MM.1S (cell line): ENCODE results near the gene PGLYRP1.

Experiments
- DNase-seq: peaks from one replicate; pipeline ENCODE4 v3.0.0-alpha.2; 2015
- H2AFZ ChIP-seq: fragments of 300-600 bp; sonication (generic); 2 replicates; pipeline ENCODE4 v1.6.0; 2016; ENCODE audit warnings: antibody characterized with exemption, low read length
- H3F3A ChIP-seq: fragments of 300-600 bp; sonication (generic); 2 replicates; pipeline ENCODE4 v1.6.1; 2016; ENCODE audit warnings: mild to moderate bottlenecking, antibody characterized with exemption, low read length, moderate library complexity, mixed read lengths; ENCODE audit not compliant: insufficient read depth
- H3K27ac ChIP-seq: fragments of 300-600 bp; sonication (generic); 2 replicates; pipeline ENCODE4 v1.5.1; 2016; ENCODE audit warnings: mild to moderate bottlenecking, low read length
- H3K27me3 ChIP-seq: fragments of 300-600 bp; sonication (generic); replicated peaks from 2 replicates; pipeline ENCODE4 v1.6.0; 2016; ENCODE audit warnings: low read length; ENCODE audit not compliant: insufficient read depth
- H3K36me3 ChIP-seq: fragments of 300-600 bp; sonication (generic); replicated peaks from 2 replicates; pipeline ENCODE4 v1.6.1; 2016; ENCODE audit warnings: mild to moderate bottlenecking, low read length, mixed read lengths; ENCODE audit not compliant: insufficient read depth
- H3K4me1 ChIP-seq: fragments of 300-600 bp; sonication (generic); 2 replicates; pipeline ENCODE4 v1.6.1; 2016; ENCODE audit warnings: low read length, mixed read lengths
- H3K4me2 ChIP-seq: fragments of 300-600 bp; sonication (generic); 2 replicates; pipeline ENCODE4 v1.6.0; 2016; ENCODE audit warnings: low read depth, low read length
- H3K4me3 ChIP-seq: fragments of 300-600 bp; sonication (generic); 2 replicates; pipeline ENCODE4 v1.5.1; 2016; ENCODE audit warnings: low read length, mixed read lengths
- H3K79me2 ChIP-seq: fragments of 300-600 bp; sonication (generic); 2 replicates; pipeline ENCODE4 v1.6.1; 2016; ENCODE audit warnings: mixed run types, low read length, mixed read lengths
- H3K9ac ChIP-seq: fragments of 300-600 bp; sonication (generic); 2 replicates; pipeline ENCODE4 v1.6.1; 2016; ENCODE audit warnings: low read length, mixed read lengths
- H3K9me2 ChIP-seq: fragments of 300-600 bp; sonication (generic); replicated peaks from 2 replicates; pipeline ENCODE4 v1.6.1; 2016; ENCODE audit warnings: mild to moderate bottlenecking, low read length, mixed read lengths; ENCODE audit not compliant: insufficient read depth
- H3K9me3 ChIP-seq: fragments of 300-600 bp; sonication (generic); replicated peaks from 2 replicates; pipeline ENCODE4 v1.6.1; 2016; ENCODE audit warnings: mild to moderate bottlenecking, low read length, mixed read lengths; ENCODE audit not compliant: insufficient read depth
- H4K20me1 ChIP-seq: fragments of 300-600 bp; sonication (generic); 2 replicates; pipeline ENCODE4 v1.6.1; 2016; ENCODE audit warnings: mild to moderate bottlenecking, low read length, moderate library complexity, mixed read lengths; ENCODE audit not compliant: insufficient read depth
- EZH2 ChIP-seq: fragments of 300-600 bp; sonication (generic); optimal IDR thresholded peaks from 2 replicates; pipeline ENCODE3; 2017; ENCODE audit warnings: low read depth, mild to moderate bottlenecking, antibody characterized with exemption, low read length, mixed read lengths
- EZH2phosphoT487 ChIP-seq: fragments of 300-600 bp; sonication (generic); IDR thresholded peaks from 2 replicates; pipeline ENCODE4 v1.6.1; 2018; ENCODE audit warnings: antibody characterized with exemption, low read length
- TF ChIP-seq, protein P1 (sequence below): fragments of 300-600 bp; sonication (generic); IDR thresholded peaks from 2 replicates; pipeline ENCODE4 v1.5.1; 2016; ENCODE audit warnings: antibody characterized with exemption, low read length, mixed read lengths

The PGLYRP1 gene

DNA sequence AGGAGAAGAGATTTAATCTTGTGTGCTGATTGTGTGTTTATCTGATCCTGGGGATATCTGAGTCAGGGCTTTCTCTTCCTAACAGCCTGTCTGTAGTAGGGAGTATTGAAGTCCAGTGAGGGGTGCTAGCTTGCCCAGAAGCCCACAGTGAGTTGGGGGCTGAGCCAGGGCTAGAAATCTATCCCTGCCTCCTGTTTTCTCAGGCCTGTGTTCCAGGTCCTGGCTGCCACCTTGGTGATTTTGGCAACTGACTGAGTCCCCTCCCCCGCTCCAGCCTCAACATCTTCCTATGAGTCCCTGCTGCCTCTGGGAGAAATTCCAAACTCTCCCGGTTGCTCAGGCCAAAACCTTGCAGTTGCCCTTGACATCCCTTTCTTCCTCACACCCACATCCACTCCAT is 41.5 kb downstream of the PGLYRP1 start:
- Histone ChIP-seq H3K4me1 (no peaks in the 10 kb centered on the region), H3K9me3 (no peaks in the 10 kb centered on the region), H3F3A (no peaks in the 10 kb centered on the region), H3K79me2 (no peaks in the 10 kb centered on the region), H2AFZ (no peak overlapping the region), H3K9ac (no peak overlapping the region), H3K27me3 (peaks cover 82% of the 10 kb centered on the region), H3K9me2 (no peaks in the 10 kb centered on the region), H3K4me3 (no peak overlapping the region), H3K27ac (no peak overlapping the region), H3K36me3 (no peaks in the 10 kb centered on the region), H3K4me2 (no peak overlapping the region), H4K20me1 (no peaks in the 10 kb centered on the region)
- TF ChIP-seq, protein P1, sequence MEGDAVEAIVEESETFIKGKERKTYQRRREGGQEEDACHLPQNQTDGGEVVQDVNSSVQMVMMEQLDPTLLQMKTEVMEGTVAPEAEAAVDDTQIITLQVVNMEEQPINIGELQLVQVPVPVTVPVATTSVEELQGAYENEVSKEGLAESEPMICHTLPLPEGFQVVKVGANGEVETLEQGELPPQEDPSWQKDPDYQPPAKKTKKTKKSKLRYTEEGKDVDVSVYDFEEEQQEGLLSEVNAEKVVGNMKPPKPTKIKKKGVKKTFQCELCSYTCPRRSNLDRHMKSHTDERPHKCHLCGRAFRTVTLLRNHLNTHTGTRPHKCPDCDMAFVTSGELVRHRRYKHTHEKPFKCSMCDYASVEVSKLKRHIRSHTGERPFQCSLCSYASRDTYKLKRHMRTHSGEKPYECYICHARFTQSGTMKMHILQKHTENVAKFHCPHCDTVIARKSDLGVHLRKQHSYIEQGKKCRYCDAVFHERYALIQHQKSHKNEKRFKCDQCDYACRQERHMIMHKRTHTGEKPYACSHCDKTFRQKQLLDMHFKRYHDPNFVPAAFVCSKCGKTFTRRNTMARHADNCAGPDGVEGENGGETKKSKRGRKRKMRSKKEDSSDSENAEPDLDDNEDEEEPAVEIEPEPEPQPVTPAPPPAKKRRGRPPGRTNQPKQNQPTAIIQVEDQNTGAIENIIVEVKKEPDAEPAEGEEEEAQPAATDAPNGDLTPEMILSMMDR: no peak
- TF ChIP-seq EZH2 (no peak), EZH2phosphoT487 (no peak)
- no peak for DNase-seq

DNA sequence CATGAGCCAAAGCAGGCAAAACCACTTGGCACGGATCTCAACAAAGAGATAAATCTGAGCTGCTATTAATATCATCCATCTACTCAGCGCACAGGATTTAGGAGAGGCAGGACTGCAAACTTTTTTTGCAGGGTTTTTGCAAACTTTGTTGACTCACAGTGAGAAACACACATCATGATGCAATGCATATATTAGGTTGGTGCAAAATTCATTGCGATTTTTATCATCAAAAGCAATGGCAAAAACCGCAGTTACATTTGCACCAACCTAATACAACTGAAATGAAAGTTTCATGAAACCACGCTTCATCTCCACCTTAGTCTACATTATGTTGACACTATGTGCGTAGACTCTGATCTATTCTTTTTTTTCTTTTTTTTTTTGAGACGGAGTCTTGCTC is 44.7 kb downstream of the PGLYRP1 start:
- Histone ChIP-seq H3K36me3 (no peaks in the 10 kb centered on the region), H3K9me3 (no peaks in the 10 kb centered on the region), H4K20me1 (no peaks in the 10 kb centered on the region), H3K4me1 (no peaks in the 10 kb centered on the region), H3K27ac (no peak overlapping the region), H3K4me3 (no peak overlapping the region), H2AFZ (no peak overlapping the region), H3K9ac (no peak overlapping the region), H3K4me2 (no peak overlapping the region), H3K27me3 (peaks cover 83% of the 10 kb centered on the region), H3K79me2 (no peaks in the 10 kb centered on the region), H3F3A (no peaks in the 10 kb centered on the region), H3K9me2 (no peaks in the 10 kb centered on the region)
- no peak for DNase-seq
- TF ChIP-seq EZH2phosphoT487 (no peak), EZH2 (no peak)
- TF ChIP-seq, protein P1: no peak

DNA sequence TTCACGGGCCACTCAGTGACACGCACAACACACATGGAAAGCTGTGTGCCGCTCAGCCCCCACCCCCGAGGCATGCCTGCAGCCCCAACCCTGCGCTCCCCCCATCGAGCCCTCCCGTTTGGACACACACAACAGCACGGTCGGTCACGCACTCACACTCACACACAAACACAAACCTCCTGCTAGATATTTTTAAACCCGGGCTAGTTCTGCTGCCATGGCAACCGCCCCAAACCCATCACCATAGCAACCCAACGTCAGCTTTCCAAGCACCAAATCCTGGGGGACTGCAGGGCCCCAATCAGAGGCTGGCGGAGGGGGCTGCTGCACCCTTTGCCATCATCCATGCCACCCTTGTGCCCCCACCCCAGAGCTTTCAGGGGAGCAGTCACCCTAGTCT is 46.7 kb downstream of the PGLYRP1 start:
- H3K9me3 ChIP-seq: no peaks in the 10 kb centered on the region
- DNase-seq: no peak
- TF ChIP-seq, protein P1: no peak
- no peak for TF ChIP-seq EZH2phosphoT487
- TF ChIP-seq EZH2: no peak
- no peak overlapping the region for H3K4me2 ChIP-seq
- no peak overlapping the region for H3K4me3 ChIP-seq
- H2AFZ ChIP-seq: no peak overlapping the region
- peaks cover 81% of the 10 kb centered on the region for H3K27me3 ChIP-seq
- no peaks in the 10 kb centered on the region for H4K20me1 ChIP-seq
- H3K4me1 ChIP-seq: no peaks in the 10 kb centered on the region
- H3K9me2 ChIP-seq: no peaks in the 10 kb centered on the region
- no peak overlapping the region for H3K27ac ChIP-seq
- no peaks in the 10 kb centered on the region for H3K36me3 ChIP-seq
- H3F3A ChIP-seq: no peaks in the 10 kb centered on the region
- H3K79me2 ChIP-seq: no peaks in the 10 kb centered on the region
- no peak overlapping the region for H3K9ac ChIP-seq
